ENCODE measurements around the gene SEMA7A.

SEMA7A gene

DNA sequence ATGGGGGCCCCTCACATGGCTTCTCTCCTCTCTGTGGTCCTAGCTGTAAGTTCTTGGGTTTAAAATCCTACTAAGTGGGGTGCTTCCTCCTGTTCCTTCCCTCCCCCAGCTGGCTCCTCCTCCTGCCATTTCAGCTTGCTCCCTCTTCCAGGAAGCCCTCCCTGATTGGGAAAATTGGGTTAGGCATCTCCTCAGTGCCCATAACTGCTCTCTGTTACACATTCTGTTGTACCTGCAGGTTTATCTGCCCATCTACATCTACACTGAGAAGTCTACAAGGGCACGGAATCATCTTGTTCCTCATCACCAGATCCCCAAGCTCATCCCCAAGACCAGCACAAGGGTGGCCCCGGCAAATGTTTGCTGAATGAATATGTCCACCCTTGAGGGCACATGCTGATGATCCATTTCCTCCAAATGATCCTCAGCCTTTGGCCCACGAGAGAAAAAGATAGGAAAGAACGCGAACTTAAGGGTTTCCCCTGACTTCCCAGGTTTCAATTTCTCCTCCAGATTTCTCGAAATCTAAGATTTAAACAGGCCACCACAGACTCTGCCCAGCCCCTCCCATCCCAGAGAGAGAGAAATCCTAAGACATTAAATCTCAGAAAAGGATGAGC, 3.9 kb downstream of the SEMA7A start:
- no peak for DNase-seq

DNA sequence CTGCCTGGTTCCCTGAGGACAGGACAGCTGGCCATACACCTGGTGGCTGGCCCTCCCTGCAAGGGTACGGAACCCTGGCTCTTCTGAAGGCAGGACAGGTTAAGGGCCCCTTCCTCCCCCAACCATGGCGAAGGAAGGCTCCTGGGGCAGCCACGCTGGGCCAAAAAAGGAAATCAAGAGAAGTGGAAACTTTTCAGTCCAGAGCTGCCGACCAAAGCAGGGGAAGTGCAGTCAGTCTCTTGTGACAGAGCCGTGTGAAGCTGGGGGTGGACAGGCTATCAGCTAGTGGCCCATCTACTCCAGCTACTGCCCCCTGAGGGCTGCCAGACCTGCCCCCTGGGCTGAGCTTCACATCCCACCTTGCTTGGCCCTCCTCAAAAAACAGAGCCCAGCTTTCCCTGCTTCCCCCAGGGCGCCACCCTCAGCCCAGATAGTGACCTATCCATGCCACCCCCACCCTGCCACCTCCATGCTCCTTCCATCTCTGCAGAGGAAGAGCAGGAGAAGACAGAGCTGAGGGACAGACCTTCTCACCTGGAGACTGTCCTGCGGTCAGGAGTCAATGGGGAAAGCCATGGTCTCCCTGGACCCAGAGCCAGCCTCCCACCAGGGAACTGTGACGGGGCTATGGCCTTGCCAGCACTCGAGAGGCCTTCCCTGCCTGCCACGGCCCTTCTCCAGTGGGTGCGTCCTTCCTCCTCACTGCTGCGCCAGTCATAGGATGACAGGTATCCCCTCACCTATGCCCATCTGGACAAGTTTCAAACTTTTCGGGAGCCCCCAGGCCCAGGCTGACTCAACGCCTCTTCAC, 4.6 kb downstream of the SEMA7A start:
- no peak for DNase-seq

DNA sequence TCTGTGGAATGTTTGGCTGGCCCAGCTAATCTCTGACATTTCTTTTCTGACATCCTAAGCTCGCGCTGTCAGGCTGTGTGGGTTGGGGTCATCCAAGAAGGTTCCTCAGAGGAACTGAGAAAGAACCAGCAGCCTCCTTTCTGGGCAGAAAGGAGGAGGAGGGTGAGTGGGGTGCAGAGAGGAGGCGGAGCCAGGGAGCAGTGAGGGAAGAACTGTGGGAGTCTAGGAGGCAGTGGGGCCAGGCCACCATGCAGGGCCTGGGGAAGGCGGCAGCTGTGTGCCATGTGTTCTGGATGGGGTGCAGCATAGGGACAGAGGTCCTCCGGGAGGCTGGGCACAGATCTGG, 5.3 kb downstream of the SEMA7A start:
- DNase-seq, result no peak

DNA sequence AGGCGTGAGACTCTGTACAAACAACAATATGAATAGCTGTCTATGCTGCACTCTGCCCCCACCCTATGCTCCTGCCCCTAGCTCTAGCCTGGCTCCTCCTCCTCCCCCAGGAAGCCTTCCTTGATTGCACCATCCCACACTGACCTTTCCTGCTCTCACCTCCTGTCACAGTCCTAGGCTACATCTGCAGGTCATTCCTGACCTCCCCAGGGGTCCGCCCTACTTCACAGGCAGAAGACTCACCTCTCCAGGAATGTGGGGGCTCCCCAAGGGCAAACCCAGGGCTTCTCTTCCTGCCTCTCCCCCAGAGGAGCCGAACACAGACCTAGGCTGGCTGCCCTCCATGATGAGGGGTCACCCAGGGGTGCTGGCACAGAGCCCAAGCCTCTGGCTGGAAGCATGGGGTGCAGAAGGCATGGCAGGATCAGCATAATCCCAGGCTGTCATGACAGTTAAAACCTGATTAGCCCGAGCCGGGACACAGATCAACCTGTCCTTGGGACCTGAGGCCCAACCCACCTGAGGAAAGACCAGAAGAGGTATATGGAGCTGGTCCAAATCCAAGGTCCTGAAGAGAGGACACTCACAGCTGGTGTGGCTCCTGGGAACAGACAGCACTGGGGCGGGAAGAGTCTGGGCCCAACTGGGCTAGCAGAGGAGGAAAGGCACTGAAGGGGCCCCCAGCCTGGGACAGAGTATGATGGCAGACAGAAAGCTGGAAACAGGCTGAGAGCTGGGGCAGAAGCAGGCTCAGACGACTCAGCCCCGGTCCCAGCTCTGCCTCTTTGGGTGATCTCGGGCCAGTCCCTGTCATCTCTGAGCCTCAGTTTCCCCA, 5.9 kb downstream of the SEMA7A start:
- DNase-seq, result no peak

DNA sequence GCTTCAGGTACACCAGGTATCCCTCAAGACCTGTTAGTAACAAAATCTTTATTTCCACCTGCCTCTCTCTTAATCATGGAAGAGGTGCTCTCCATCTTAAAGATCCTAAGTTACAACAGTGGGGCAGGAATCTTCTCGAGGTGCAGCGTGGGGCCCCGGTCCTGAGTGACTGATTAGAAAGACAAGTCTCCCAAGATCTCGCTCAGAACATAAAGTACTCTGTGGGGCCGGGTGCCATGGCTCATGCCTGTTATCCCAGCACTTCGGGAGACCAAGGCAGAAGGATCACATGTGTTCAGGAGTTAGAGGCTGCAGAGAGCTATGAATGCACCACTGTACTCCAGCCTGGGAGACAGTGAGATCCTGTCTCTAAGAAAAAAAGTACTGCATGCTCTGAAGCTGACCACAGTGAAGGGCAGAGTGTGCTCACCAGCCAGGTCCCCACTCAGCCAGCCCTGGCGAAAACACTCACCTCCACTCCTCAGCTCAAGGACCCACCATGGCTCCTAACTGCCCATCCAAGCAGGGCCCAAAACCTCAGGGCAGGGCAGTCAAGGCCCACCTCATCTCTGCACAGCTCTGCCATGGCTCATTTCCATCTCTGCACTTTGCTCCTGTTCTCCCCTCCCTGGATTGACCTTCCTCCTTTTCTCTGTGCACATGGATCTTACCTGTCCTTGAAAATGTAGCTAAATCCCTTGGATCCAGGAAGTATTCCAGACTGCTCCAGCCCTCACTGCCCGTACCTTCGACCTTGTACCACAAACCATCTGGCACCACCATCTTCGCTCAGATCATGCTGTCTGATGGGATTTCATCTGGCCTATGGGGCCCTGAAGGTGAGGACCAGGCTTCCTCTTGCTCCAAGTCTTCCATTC, 7.1 kb downstream of the SEMA7A start:
- no peak for DNase-seq

DNA sequence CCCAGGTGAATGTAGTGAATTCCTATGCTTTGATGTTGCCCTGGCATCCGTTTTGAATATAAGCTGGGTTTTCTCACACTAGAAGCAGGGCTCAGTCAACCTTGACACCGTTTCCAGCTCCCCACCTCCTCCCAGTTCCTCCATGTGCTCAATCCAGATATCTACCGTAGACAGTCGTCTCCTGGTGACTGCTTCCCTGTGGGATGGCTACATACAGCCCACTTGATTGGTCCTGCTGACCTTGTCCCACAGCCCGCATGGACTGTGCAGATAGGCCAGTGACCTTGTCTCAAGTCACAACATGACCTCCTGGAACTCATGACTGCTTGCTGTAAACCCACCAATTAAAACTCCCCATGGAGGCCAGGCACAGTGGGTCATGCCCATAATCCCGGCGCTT, 8.1 kb downstream of the SEMA7A start:
- DNase-seq, result no peak

DNA sequence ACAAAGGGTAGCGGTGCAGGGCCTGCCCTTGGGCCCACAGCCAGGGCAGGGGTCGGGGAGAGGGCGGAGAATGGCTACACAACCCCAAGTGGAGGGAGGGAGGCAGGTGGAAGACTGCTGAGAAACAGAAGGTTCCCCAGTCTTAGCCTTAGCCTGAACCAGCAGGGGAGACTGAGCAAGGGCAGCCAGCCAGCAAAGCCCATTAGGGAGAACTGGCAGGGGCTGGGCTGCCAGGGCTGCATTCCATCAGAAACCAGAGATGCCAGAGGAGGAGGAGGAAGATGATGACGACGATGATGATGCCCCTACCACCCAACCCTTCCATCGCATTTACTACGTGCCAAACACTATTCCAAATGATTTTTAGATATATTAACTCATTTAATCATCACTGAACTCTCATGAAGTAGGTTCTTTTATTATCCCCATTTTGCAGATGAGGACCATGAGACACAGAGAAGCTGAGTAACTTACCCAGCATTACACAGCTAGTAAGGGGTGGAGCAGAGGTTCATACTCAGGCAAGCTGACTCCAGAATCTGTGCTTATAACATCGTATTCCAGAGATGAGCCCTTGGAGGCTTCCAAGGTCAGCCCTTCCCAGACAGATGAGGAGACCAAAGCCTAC, 8.7 kb downstream of the SEMA7A start:
- DNase-seq, result no peak

DNA sequence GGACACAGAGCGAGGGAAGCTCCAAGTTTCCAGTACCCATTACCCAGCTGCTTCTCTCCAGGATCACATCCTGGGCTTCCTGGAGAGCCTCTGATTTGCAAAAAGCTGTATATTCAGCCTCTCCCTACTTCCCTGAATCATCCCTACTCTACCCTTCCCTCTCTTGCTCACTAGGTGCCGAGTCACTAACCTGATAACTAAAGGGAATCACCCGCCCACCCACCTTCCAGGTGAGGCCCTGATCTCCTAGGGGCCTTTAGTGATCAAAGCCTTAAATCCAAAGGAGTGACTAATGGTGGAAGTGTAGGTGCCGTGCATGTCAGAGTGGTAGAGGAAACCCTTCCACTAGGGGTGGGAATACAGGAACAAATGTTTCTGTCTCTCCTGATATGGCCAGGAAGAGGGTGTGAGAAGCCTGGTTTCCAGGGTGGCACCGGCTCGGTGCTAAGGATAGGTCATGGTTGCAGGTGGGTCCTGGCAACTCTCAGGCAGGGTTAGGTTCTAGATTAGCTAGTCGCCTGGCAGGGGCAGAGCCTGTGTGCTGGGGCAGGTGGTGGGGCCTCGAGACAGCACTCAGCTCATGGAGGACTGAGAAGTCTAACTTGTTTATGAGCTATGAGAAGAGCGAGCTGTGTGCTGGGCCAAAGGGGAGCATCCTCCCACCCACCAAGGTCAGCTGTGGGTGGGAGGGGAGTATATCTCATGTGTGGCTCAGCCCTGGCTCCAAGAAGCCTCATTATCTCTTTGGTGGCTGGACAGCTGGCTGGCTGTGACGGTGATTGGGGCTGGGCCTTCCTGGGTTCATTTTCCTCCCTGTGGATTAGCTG, 10.1 kb downstream of the SEMA7A start:
- DNase-seq, result no peak

DNA sequence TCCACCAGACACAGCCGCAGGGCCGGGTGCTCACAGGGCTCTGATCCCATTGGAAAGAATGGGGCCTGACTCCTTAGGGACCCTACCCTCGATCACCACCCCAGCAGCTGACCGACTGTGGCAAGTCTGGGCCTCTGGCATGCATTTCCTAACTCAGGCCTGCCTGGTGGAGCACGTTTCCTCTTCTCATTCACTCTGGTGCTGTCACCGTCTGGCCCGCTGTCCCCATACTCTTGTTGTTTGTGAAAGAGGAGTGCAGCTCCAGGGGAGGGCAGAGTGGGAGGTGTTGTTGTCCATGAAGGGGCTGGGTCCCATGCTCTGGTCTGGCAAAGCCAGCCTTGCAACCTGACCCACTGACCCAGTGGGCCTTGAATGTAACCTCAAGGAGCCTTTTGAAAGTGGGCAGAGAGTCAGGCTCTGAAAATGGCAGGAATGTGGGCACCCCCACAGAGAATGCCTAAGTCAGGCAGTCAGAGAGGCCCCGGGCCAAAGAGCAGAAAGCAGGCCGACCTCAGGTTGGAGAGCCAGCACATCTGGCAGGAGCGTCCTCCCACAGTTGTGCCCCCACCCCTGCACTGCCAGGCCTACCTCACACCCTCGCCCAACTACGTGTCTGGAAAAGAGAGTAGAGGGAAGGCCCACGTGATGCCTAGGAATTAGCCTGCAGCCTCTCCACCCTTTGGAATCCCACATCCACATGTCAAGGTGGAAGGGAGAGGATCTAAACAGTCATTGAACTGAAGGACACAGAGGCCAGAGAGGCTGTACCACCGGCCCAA, 10.9 kb downstream of the SEMA7A start:
- no peak for DNase-seq

DNA sequence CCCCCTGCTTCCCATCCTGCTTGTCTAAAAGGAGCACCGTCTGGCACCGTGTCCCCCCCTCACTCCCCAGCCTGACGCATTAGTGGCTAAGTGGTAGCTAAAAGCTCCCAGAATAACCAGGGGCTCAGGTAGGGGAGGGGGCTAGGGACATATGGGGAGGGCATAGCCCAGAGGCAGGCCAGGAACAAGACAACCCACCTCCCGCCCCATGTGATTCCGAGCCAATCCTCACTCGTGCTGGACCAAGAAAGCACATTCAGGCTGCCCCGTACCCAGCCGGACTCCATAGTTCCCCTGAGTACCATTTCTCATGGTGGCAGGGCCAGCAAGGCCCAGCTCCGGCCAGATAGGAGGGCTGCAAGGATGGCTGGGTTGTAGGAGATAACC, 11.5 kb downstream of the SEMA7A start:
- DNase-seq, result no peak

DNA sequence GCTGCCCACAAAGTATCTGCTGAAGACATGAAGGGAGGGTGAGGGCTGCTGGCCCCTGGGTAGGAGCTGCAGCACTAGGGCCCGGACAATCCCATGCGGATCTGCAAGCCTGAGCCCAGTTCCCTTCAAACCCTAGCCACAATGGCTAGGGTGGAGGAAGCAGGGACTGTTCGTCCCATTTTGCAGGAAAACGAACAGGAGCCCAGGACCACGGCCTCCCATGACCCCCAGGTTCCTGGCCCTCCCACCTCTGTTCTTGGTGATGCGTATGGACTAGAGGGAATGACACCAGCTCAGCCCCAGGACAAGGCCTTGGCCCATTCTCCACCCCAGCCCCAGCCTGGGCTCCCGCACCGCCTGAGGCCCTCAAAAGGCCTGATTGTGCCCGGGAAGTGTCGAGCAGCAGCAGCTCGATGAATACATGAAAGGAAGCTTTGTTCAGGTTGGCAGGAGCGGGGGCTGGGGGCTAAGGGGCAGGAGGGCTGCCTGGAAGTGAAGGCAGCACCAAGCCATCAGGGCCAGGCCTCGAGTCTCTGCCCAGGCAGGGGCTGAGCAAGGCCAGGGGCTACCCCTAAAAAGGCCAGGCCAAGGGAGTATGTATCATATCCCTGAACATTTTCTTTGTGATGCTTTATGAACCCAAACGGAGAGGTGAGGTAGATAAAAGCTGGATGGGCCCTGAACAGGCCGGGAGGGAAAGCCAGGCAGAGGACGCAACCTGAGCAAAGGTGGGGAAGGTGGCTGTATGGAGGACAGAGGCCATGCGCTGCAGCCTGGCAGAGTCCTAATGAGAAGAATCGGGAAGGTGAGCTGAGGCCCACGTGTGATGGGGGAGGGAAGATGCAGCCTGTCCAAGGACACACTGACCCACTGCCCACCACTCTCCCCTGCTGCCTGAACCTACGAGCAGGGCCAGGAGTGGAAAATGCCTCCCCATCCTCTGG, 12.2 kb downstream of the SEMA7A start:
- DNase-seq, result no peak

DNA sequence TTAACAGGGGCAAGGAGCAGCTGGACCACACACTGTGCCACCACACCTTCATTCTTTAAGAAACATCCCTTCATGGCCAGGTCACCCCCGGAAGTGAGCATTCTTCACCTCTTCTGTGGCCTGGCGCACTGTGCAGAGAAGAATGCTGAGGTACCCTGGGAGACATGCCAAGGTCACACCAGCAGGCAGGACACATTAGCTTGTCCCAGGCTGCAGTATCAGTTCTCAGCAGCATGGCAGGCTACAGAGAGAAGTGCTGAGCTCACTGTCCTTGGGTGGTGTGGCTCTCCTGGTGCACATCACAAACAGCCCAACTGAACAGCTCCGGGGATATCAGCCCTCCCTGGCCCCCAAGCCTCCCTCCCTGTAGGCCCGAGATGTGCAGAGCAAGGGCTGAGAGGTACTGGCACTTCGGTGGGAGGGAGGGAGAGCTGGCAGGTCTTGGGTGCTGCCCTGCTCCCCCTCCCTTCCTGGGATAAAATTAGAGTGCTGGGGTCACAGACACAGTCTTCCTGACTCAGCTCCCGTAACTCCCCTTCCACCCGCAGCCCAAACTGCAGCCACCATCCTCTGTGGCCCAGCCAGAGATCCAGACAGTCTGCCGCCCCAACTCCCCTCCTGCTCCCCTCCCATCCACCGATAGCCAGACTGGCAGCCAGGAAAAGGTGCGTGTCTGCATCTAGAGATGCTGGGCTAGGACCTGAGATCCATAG, 13.4 kb downstream of the SEMA7A start:
- no peak for DNase-seq

DNA sequence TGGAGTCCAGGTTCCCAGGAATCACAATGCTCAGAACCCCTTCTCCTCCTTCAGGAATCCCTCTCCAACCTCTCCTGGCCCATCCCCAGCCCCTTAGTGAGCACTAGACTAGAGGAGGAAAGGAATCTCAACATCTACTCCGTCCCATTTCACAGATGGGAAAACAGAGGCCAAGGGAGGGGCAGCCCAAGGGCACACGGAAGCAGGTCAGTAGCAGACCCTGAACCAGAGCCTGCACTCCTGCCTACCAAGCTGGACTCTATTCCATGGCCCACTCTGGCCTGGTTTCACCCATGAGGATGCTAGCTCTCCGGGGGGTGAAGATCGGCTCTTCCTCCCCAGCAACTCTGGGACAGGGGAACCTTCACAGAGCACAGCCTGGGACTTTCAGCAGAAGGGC, 14.3 kb downstream of the SEMA7A start:
- DNase-seq, result no peak

DNA sequence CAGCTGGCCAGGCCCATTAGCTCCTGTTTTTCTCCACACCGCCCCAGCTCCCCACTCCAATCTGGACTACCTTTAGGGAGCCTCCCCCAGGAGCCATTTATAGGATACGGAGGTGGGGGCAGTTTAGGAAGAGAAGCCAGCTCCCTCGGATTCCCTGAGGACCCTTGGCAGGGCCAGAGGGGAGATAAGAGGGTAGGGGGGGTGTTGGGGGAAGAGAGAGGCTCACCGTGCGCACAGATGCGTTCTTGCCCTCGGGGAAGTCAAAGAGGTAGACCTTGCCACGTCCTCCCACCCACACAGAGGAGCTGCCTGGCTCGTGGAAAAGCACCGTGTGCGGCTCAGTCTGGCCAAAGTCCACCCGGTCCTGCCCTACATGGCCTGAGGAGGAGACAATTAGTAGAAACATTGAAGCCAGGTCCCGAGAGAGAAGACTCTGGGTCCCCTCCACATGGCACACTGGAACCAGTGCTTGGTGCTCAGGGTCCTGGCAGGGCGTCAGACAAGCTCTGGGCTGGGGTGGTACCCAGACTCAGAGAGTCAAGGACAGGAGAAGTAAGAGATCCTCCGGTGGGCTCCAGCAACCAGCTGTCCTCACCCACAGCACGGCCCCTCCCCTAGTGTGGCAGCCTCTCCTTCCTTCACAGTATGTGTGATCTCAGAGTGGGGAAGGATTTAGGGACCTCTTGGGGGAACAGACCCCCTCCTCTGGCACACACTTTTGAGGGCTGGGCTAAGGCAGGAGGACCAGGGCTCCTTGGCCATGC, 15.0 kb downstream of the SEMA7A start:
- no peak for DNase-seq

DNA sequence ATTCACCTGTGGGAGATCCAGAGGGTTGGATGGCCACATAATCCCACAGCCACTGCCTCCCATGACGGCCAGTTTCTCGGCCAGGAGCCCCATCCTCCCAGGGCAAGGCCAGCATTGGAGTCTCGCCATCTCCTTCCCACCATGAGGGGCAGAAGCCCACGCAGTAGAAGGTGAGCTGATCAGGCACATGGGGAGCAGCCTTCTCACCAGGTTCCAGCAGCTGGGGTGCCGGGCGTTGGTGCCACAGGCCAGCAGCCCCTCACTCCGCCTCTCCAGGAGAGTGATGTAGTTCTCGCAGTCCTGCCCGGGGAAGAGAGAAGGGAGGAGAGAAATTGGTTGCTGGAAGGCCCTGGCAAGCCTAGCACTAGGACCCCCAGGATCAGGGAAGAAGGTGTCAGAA, 16.1 kb downstream of the SEMA7A start:
- no peak for DNase-seq

DNA sequence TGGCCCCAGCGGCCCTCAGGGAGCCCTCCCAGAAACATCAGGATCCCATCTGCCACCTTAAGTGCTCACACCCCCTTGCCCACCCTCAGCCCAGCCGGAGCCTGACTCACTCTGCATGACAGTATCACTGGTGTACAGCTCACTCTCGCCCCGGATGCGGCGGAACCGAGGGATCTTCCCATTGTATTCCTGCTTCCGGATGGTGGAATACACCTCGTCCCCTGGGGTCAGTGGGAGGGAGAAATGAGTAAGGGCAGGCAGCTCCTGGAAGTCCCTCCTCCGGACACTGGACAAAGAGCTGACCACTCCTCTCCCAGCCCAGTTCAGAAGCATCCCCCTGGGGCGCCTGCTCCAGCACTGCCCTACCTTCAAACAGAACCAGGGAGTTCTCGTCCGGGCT, 16.5 kb downstream of the SEMA7A start:
- no peak for DNase-seq

DNA sequence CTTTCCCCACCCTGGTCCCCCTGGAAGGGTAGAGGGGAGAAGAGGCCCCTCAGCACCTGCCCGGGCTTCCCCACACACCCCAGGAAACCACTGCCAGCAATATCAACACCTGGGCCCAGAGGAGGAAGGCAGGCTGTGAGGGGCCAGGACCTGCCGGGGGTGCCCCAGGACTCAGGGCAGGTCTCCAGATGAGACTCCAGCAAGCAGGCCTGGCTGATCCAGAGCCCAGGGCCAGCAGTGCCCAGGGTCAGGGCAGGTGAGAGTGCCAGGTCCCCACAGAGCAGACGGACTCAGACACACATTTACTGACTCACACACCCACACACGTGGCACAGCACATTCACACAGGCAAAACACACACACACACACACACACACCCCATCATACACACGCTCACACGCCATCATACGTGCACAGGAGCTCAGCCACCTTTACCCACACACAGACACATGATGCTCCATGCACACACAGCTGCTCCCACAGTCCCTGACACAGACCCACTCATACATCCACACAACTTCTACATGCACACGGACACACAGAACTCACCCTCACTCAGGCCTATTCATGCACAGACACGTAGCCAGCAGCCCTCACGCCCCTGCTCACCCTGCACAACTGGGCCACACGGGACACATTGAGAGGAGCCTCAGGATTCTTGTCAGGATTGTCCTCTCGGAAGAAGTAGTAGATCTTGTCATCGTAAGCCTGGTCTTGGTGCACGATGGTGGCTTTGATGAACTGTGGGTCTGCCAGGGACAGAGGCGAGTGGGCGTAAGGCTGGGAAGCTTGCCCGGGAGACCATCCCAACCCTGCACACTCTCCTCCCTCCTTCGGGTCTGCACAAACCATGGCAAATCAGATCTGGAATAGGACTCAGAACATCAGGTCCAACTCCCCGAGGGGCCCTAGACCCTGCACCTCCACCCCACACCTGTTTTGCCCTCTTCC, 17.5 kb downstream of the SEMA7A start:
- DNase-seq, result no peak

Measured in stimulated activated naive CD4-positive, alpha-beta T cell (primary cell).